ENCODE data around the gene FOXK1. TPM values are rescaled to one million over a fixed set of nuclear protein-coding genes. Genes with fewer than 3 reads are reported as not detected.

FOXK1 gene
- total and polyA plus RNA-seq, 9 of the 15 experiments (the other 6 are each of a cell fraction or from before 2014, with no cell fraction given) = 0.32 to 45.5 (median 8.1) TPM

GRCh38 chr7:4738711-4739527 lies 56.8 kb downstream of the FOXK1 start:
- H3K27me3 ChIP-seq (ENCODE audit: control insufficient read depth in 2 of 2, insufficient read depth in 2 of 2, low read length in 2 of 2) = no peaks in the 10 kb centered on the region
- peak overlapping the region; percentile 76 to 89; a peak in 3 of 4 replicates for H3K9ac ChIP-seq (ENCODE audit: insufficient read depth in 1 of 2, low read depth in 2 of 2, low read length in 2 of 2)
- ChIA-PET CTCF (ENCODE audit: low intra/inter-chr PET ratio) (no interaction called here), POLR2A (interaction anchor here (0.6 to 2.2 kb wide), 14 partner anchors 9 to 1596 kb away, joined by 3 to 8 read pairs (median 3); partner anchors contain the start of gene AP5Z1)
- BruUV-seq (replicated peaks) = no TSS peak
- H3K4me1 ChIP-seq (replicated peaks in 1 of 2; ENCODE audit: control insufficient read depth in 2 of 2, insufficient read depth in 2 of 2, low read length in 2 of 2) = peaks cover 20 to 35% of the 10 kb centered on the region in 2 experiments
- ATAC-seq = peak; percentile 90
- peak overlapping the region; percentile 52 for H2AFZ ChIP-seq (ENCODE audit: low read depth, low read length)
- 1% methylated on average over 23 of the region's 23 CpGs for WGBS (ENCODE audit: insufficient coverage, low coverage, missing lambda C conversion rate)
- in situ Hi-C loops (cut with MboI) = no loop called here
- H3K4me2 ChIP-seq (ENCODE audit: insufficient read depth, low read length) = peak overlapping the region; percentile 87
- no peaks in the 10 kb centered on the region for H3K9me3 ChIP-seq (replicated peaks; ENCODE audit: control insufficient read depth, insufficient read depth, low read depth, low read length)
- peak overlapping the region; percentile 94 for H3K27ac ChIP-seq (ENCODE audit: extremely low read depth, low read depth, low read length)
- FAIRE-seq = peak; percentile 99
- H3K9me1 ChIP-seq (ENCODE audit: control insufficient read depth, insufficient read depth, low read length) = no peaks in the 10 kb centered on the region
- intact Hi-C loops (cut with micrococcal nuclease) = loop anchor here (5.0 kb wide), 2 partner anchors 57 to 97 kb away; partner anchors contain the start of gene FOXK1
- H3K36me3 ChIP-seq (ENCODE audit: control insufficient read depth, insufficient read depth, low read length) = peaks cover 43% of the 10 kb centered on the region
- H3K79me2 ChIP-seq (ENCODE audit: control insufficient read depth, insufficient read depth, low read length) = peaks cover 59% of the 10 kb centered on the region
- peak overlapping the region; percentile 26 for H3K4me3 ChIP-seq
- peak; percentile 90 to 92 (median 92) for DNase-seq (ENCODE audit: extremely low read depth in 1 of 4, low spot score in 3 of 4)
- H4K20me1 ChIP-seq (replicated peaks; ENCODE audit: control insufficient read depth, insufficient read depth, low read length) = 0 out of 2 replicates have a peak, but pooled peaks cover 9% of the 10 kb centered on the region
- TF ChIP-seq ZKSCAN8 (CRISPR knock-in tag; IDR thresholded peaks at IDR 0.05) = no peak
- peak; percentile 21 for TF ChIP-seq TBP (optimal IDR thresholded peaks at IDR 0.05; ENCODE audit: low read depth, low read length)
- TF ChIP-seq RCOR1 (IDR thresholded peaks at IDR 0.05; ENCODE audit: borderline replicate concordance in 1 of 2, low read depth in 2 of 2, low read length in 2 of 2) = peak in 1 of 2 experiments; percentile 61; a peak in 2 of 4 replicates
- peak; percentile 61; the same call in 1 of the 2 replicates for TF ChIP-seq MTA3 (IDR thresholded peaks at IDR 0.05; ENCODE audit: borderline replicate concordance)
- no peak for TF ChIP-seq SNRNP70 (optimal IDR thresholded peaks at IDR 0.05; ENCODE audit: low read depth, low read length)
- 0 out of 2 replicates have a peak, but pooled peaks have one; percentile 49 for TF ChIP-seq TOE1 (IDR thresholded peaks at IDR 0.05; ENCODE audit: borderline replicate concordance)
- no peak for TF ChIP-seq TOE1 (CRISPR knock-in tag; IDR thresholded peaks at IDR 0.05; ENCODE audit: borderline replicate concordance, low read depth)
- no peak for TF ChIP-seq ARID4B (CRISPR knock-in tag; IDR thresholded peaks at IDR 0.05)
- TF ChIP-seq ZC3H8 (IDR thresholded peaks at IDR 0.05) = no peak
- TF ChIP-seq ZNF586 (CRISPR knock-in tag; conservative IDR thresholded peaks at IDR 0.05) = no peak
- no peak for TF ChIP-seq ZNF277 (CRISPR knock-in tag; IDR thresholded peaks at IDR 0.05; ENCODE audit: borderline replicate concordance)
- no peak for TF ChIP-seq MYNN (IDR thresholded peaks at IDR 0.05)
- TF ChIP-seq MYNN (CRISPR knock-in tag; IDR thresholded peaks at IDR 0.05) = no peak
- TF ChIP-seq CBX5 (IDR thresholded peaks at IDR 0.05; ENCODE audit: borderline replicate concordance, low read depth) = no peak

Data from K562 (cell line).